Parathyroid adenoma (tissue), 2 donors: ENCODE results near the gene BANP.

Experiments
- H2AFZ ChIP-seq: fragments of 300-600 bp; sonication (generic); one replicate; pipeline ENCODE4 v1.7.0; 2017; ENCODE audit warnings: antibody characterized with exemption, mild to moderate bottlenecking
- H3K27ac ChIP-seq: fragments of 300-600 bp; sonication (generic); one replicate; pipeline ENCODE4 v1.7.0; 2017
- H3K27me3 ChIP-seq: fragments of 300-600 bp; sonication (generic); one replicate; pipeline ENCODE4 v1.7.0; 2017; ENCODE audit warnings: low read length; ENCODE audit not compliant: control insufficient read depth, insufficient read depth
- H3K36me3 ChIP-seq: fragments of 300-600 bp; sonication (generic); one replicate; pipeline ENCODE4 v1.7.0; 2017; ENCODE audit warnings: low read length; ENCODE audit not compliant: control insufficient read depth, insufficient read depth
- H3K4me1 ChIP-seq: fragments of 300-600 bp; sonication (generic); one replicate; pipeline ENCODE4 v1.7.0; 2017; ENCODE audit warnings: control low read depth
- H3K4me2 ChIP-seq: fragments of 300-600 bp; sonication (generic); one replicate; pipeline ENCODE4 v1.7.0; 2017; ENCODE audit warnings: low read length
- H3K4me3 ChIP-seq: fragments of 300-600 bp; sonication (generic); one replicate; pipeline ENCODE4 v1.7.0; 2017; ENCODE audit warnings: low read depth, low read length
- H3K79me2 ChIP-seq: fragments of 300-600 bp; sonication (generic); one replicate; pipeline ENCODE4 v1.7.0; 2017; ENCODE audit warnings: control low read depth
- H3K9ac ChIP-seq: fragments of 300-600 bp; sonication (generic); one replicate; pipeline ENCODE4 v1.7.0; 2017; ENCODE audit warnings: mild to moderate bottlenecking
- H3K9me3 ChIP-seq: fragments of 300-600 bp; sonication (generic); one replicate; pipeline ENCODE4 v1.7.0; 2017; ENCODE audit warnings: low read length; ENCODE audit not compliant: control insufficient read depth
- CTCF ChIP-seq: fragments of 300-600 bp; sonication (generic); IDR thresholded peaks from one replicate; pipeline ENCODE4 v1.7.0; 2017; ENCODE audit warnings: antibody characterized with exemption, mild to moderate bottlenecking
- donor health status: primary hyperparathyroidism.

The BANP gene

GRCh38 chr16:88057656-88058055, 106.4 kb downstream of the BANP start:
- Histone ChIP-seq H3K27ac (no peak overlapping the region), H2AFZ (no peak overlapping the region), H3K36me3 (no peaks in the 10 kb centered on the region), H3K4me1 (no peaks in the 10 kb centered on the region), H3K79me2 (peaks cover 2% of the 10 kb centered on the region), H3K9me3 (no peaks in the 10 kb centered on the region), H3K4me2 (no peak overlapping the region), H3K4me3 (no peak overlapping the region), H3K9ac (no peak overlapping the region), H3K27me3 (no peaks in the 10 kb centered on the region)
- no peak for TF ChIP-seq CTCF

GRCh38 chr16:88058136-88058535, 106.9 kb downstream of the BANP start:
- no peaks in the 10 kb centered on the region for H3K9me3 ChIP-seq
- TF ChIP-seq CTCF = no peak
- no peak overlapping the region for H2AFZ ChIP-seq
- H3K4me1 ChIP-seq = no peaks in the 10 kb centered on the region
- no peak overlapping the region for H3K9ac ChIP-seq
- H3K79me2 ChIP-seq = peaks cover 2% of the 10 kb centered on the region
- H3K27ac ChIP-seq = no peak overlapping the region
- H3K4me3 ChIP-seq = no peak overlapping the region
- H3K4me2 ChIP-seq = no peak overlapping the region
- no peaks in the 10 kb centered on the region for H3K27me3 ChIP-seq
- H3K36me3 ChIP-seq = no peaks in the 10 kb centered on the region

GRCh38 chr16:88058817-88059216, 107.6 kb downstream of the BANP start:
- no peaks in the 10 kb centered on the region for H3K36me3 ChIP-seq
- H3K9ac ChIP-seq = no peak overlapping the region
- no peak overlapping the region for H2AFZ ChIP-seq
- peaks cover 2% of the 10 kb centered on the region for H3K79me2 ChIP-seq
- no peaks in the 10 kb centered on the region for H3K9me3 ChIP-seq
- no peak for TF ChIP-seq CTCF
- H3K4me2 ChIP-seq = no peak overlapping the region
- H3K27me3 ChIP-seq = no peaks in the 10 kb centered on the region
- no peak overlapping the region for H3K4me3 ChIP-seq
- H3K27ac ChIP-seq = no peak overlapping the region
- H3K4me1 ChIP-seq = no peaks in the 10 kb centered on the region

- H3K79me2 ChIP-seq = peaks cover 2% of the 10 kb centered on the region
- no peak overlapping the region for H2AFZ ChIP-seq
- no peak overlapping the region for H3K9ac ChIP-seq
- no peak overlapping the region for H3K4me2 ChIP-seq
- H3K4me3 ChIP-seq = no peak overlapping the region
- H3K27ac ChIP-seq = no peak overlapping the region
- no peak for TF ChIP-seq CTCF
- H3K36me3 ChIP-seq = no peaks in the 10 kb centered on the region
- no peaks in the 10 kb centered on the region for H3K4me1 ChIP-seq
- H3K9me3 ChIP-seq = no peaks in the 10 kb centered on the region
- no peaks in the 10 kb centered on the region for H3K27me3 ChIP-seq
These were observed 108.6 kb downstream of the BANP start for GRCh38 chr16:88059701-88060386.

- Histone ChIP-seq H3K4me2 (no peak overlapping the region), H3K4me1 (no peaks in the 10 kb centered on the region), H3K79me2 (peaks cover 2% of the 10 kb centered on the region), H3K36me3 (no peaks in the 10 kb centered on the region), H3K4me3 (no peak overlapping the region), H2AFZ (no peak overlapping the region), H3K9ac (no peak overlapping the region), H3K27ac (no peak overlapping the region), H3K27me3 (no peaks in the 10 kb centered on the region), H3K9me3 (no peaks in the 10 kb centered on the region)
- TF ChIP-seq CTCF = no peak
These were observed 109.4 kb downstream of the BANP start for GRCh38 chr16:88060524-88061219.
